ENCODE measurements around the gene ELMO2. TPM values are rescaled to one million over a fixed set of nuclear protein-coding genes. Genes with fewer than 3 reads are reported as not detected.

The ELMO2 gene
- total RNA-seq, 1 donor from 2014 or later: 57.0 TPM

GRCh38 chr20:46362921-46363867 is 43.2 kb downstream of the ELMO2 start:
- Histone ChIP-seq H3K9me3 (no peaks in the 10 kb centered on the region), H3K27ac (peak overlapping the region; percentile 99), H3K27me3 (no peaks in the 10 kb centered on the region), H3K4me3 (peak overlapping the region; percentile 100), H3K36me3 (peaks cover 40% of the 10 kb centered on the region), H3K4me1 (peaks cover 27% of the 10 kb centered on the region)
- intact Hi-C loops (cut with DNase I): no loop called here
- no peak for TF ChIP-seq CTCF (IDR thresholded peaks at IDR 0.05)
- DNase-seq (no peak), ATAC-seq (peak; percentile 3)

GRCh38 chr20:46361811-46362210 is 44.6 kb downstream of the ELMO2 start:
- Histone ChIP-seq H3K4me1 (peaks cover 37% of the 10 kb centered on the region), H3K4me3 (no peak overlapping the region), H3K27ac (no peak overlapping the region), H3K9me3 (no peaks in the 10 kb centered on the region), H3K27me3 (no peaks in the 10 kb centered on the region), H3K36me3 (peaks cover 26% of the 10 kb centered on the region)
- ATAC-seq (no peak), DNase-seq (no peak)
- TF ChIP-seq CTCF (IDR thresholded peaks at IDR 0.05): no peak
- intact Hi-C loops (cut with DNase I): no loop called here

- Histone ChIP-seq H3K27me3 (no peaks in the 10 kb centered on the region), H3K4me1 (peaks cover 41% of the 10 kb centered on the region), H3K4me3 (no peak overlapping the region), H3K9me3 (no peaks in the 10 kb centered on the region), H3K27ac (no peak overlapping the region), H3K36me3 (peaks cover 22% of the 10 kb centered on the region)
- TF ChIP-seq CTCF (IDR thresholded peaks at IDR 0.05): no peak
- intact Hi-C loops (cut with DNase I): no loop called here
- ATAC-seq (no peak), DNase-seq (no peak)
Measured at GRCh38 chr20:46361381-46361780, 45.0 kb downstream of the ELMO2 start.

GRCh38 chr20:46359233-46359751 is 47.1 kb downstream of the ELMO2 start:
- DNase-seq: no peak
- intact Hi-C loops (cut with DNase I): no loop called here
- no peak overlapping the region for H3K27ac ChIP-seq
- H3K9me3 ChIP-seq: no peaks in the 10 kb centered on the region
- H3K36me3 ChIP-seq: peaks cover 15% of the 10 kb centered on the region
- H3K27me3 ChIP-seq: no peaks in the 10 kb centered on the region
- ATAC-seq: no peak
- no peak for TF ChIP-seq CTCF (IDR thresholded peaks at IDR 0.05)
- no peak overlapping the region for H3K4me3 ChIP-seq
- H3K4me1 ChIP-seq: peaks cover 45% of the 10 kb centered on the region

- Histone ChIP-seq H3K4me1 (peaks cover 43% of the 10 kb centered on the region), H3K36me3 (peaks cover 15% of the 10 kb centered on the region), H3K9me3 (no peaks in the 10 kb centered on the region), H3K27me3 (no peaks in the 10 kb centered on the region), H3K4me3 (no peak overlapping the region), H3K27ac (no peak overlapping the region)
- intact Hi-C loops (cut with DNase I): no loop called here
- ATAC-seq (no peak), DNase-seq (no peak)
- no peak for TF ChIP-seq CTCF (IDR thresholded peaks at IDR 0.05)
Measured at GRCh38 chr20:46358346-46359058, 47.9 kb downstream of the ELMO2 start.
